Prostate gland (tissue), 2 donors: ENCODE measurements around the gene NME2. TPM values are rescaled to one million over a fixed set of nuclear protein-coding genes. Genes with fewer than 3 reads are reported as not detected.
A peak's percentile ranks its signal among the peaks of the same experiment; 100 is the strongest.
"Not testable (repeated sequence)": the region's sequence is repeated elsewhere in the genome, so short reads cannot be mapped to it uniquely, and the experiment has no call there.

Experiments
- DNase-seq: peaks from one replicate; pipeline ENCODE4 v3.0.0-alpha.2; 2019; ENCODE audit warnings: low spot score
- H3K27ac ChIP-seq, 2 donors: fragments of 200-600 bp; sonication (generic); 2 replicates each; pipeline ENCODE4 v1.5.1; 2017 to 2019
- H3K27me3 ChIP-seq: fragments of 200-600 bp; sonication (generic); replicated peaks from 2 replicates; pipeline ENCODE4 v1.5.1; 2019; ENCODE audit not compliant: insufficient read depth
- H3K36me3 ChIP-seq, 2 donors: fragments of 200-600 bp; sonication (generic); 1 replicate in 1 of 2; 2 replicates in 1 of 2; pipeline versions ENCODE4 v1.5.1 to v1.8.1; 2017 to 2019
- H3K4me1 ChIP-seq: fragments of 200-600 bp; sonication (generic); replicated peaks from 2 replicates; pipeline ENCODE4 v1.5.1; 2019
- H3K4me3 ChIP-seq, 2 donors: fragments of 200-600 bp; sonication (generic); 2 replicates each; pipeline ENCODE4 v1.5.1; 2017 to 2019
- H3K9me3 ChIP-seq: fragments of 200-600 bp; sonication (generic); 2 replicates; pipeline ENCODE4 v1.5.1; 2017
- POLR2A ChIP-seq: fragments of 450-650 bp; IDR thresholded peaks from one replicate; pipeline ENCODE4 v1.6.1; 2016; ENCODE audit warnings: antibody characterized with exemption, mild to moderate bottlenecking
- POLR2AphosphoS5 ChIP-seq: sonication (generic); formaldehyde crosslinking; IDR thresholded peaks from one replicate; pipeline ENCODE4 v1.6.1; 2017; ENCODE audit warnings: antibody characterized with exemption
- WGBS: methylation state at CpG from one replicate; pipeline ENCODE4 v1.1.5; 2018; 5-methylcytosine and 5-hydroxymethylcytosine counted together
- intact Hi-C: fragments of 100-400 bp; cut with DNase I; formaldehyde crosslinking; loops from one replicate; pipeline ENCODE4 v1.14.2; 2022
- total RNA-seq, 2 donors: library from RNA; depleted of rRNA; stranded (reverse); fragments of >200 nt; gene quantifications; one replicate each; pipeline ENCODE4 v1.1.0, GENCODE V29; 2016
- TF ChIP-seq, protein P1 (sequence below), 4 experiments: fragments of 200-600 bp in 2 of 4; fragments of 450-650 bp in 2 of 4; sonication (generic) in 2 of 4; IDR thresholded peaks; 1 replicate in 3 of 4; 2 replicates in 1 of 4; pipeline ENCODE4 v1.5.1; 2016 to 2019; ENCODE audit warnings: antibody characterized with exemption in 4 of 4, mild to moderate bottlenecking in 2 of 4, moderate library complexity in 2 of 4

The NME2 gene
- total RNA-seq, 2 donors from 2014 or later: 208 to 479 TPM

GRCh38 chr17:51120739-51121619 is 45.2 kb upstream of the NME2 start, which contains the start of gene SPAG9:
SPAG9 (minus strand) TSS chr17:51120868; CDS start chr17:51120656, 212 bp downstream.
- H3K4me3 ChIP-seq: peak within 1 kb of the TSS; percentile 93 to 100
- no peaks in the 10 kb centered on the region for H3K36me3 ChIP-seq
- H3K4me1 ChIP-seq: peaks cover 3% of the 10 kb centered on the region
- H3K9me3 ChIP-seq: no peaks in the 10 kb centered on the region
- TF ChIP-seq, protein P1, sequence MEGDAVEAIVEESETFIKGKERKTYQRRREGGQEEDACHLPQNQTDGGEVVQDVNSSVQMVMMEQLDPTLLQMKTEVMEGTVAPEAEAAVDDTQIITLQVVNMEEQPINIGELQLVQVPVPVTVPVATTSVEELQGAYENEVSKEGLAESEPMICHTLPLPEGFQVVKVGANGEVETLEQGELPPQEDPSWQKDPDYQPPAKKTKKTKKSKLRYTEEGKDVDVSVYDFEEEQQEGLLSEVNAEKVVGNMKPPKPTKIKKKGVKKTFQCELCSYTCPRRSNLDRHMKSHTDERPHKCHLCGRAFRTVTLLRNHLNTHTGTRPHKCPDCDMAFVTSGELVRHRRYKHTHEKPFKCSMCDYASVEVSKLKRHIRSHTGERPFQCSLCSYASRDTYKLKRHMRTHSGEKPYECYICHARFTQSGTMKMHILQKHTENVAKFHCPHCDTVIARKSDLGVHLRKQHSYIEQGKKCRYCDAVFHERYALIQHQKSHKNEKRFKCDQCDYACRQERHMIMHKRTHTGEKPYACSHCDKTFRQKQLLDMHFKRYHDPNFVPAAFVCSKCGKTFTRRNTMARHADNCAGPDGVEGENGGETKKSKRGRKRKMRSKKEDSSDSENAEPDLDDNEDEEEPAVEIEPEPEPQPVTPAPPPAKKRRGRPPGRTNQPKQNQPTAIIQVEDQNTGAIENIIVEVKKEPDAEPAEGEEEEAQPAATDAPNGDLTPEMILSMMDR (IDR thresholded peaks at IDR 0.05): peak in 1 of 4 experiments; percentile 23
- TF ChIP-seq POLR2AphosphoS5 (peak; percentile 91), POLR2A (peak; percentile 82)
- DNase-seq: peak; percentile 94
- WGBS: under 1% methylated on average over 43 of the region's 68 CpGs
- peak within 1 kb of the TSS; percentile 99 to 100 for H3K27ac ChIP-seq
- intact Hi-C loops: loop anchor here (2.0 kb wide), 1 partner anchor 32 kb away; the partner anchor contains the start of gene NME1
- H3K27me3 ChIP-seq: no peaks in the 10 kb centered on the region

DNA sequence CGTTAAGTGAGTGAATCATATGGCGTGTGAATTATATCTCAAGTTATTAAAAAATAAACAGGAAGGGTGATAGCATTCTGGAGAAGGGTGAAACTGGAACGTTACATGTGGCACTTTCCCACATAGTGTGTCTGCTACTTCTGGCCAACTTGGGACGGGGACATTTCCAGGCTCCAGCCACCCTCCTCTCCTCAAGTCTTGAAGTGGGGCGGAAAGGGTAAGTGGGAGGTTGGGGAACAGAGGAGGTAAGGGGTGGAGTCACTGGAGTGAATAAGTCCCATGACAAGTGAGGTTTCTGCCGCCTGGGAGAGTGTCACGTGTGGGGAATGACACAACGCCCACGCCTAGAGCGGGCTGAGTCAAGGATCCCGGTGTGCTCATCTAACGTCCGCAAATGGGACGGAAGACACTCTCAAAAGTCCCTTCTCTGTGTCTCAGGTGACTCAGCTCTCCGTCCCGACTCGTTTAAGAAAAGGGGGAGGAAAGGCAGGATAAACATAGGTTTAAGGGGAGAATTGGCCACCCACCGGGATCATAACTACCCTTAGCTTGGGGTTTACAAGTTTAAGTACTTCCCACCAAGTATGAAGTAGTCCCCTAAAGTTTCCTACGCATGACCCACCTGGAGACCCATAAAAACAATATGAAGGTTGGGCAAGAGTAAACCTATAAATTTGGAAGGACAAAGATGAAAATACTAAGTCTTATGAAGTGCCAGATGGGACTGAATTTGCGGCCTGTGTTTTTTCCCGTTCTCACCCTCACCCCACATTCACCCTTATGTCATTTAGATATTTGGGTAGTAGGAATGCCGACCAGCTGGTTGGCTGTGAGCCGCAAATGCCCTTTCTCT is 44.4 kb upstream of the NME2 start:
- Histone ChIP-seq H3K4me3 (peak overlapping the region; percentile 93 to 100), H3K9me3 (no peaks in the 10 kb centered on the region), H3K27me3 (no peaks in the 10 kb centered on the region), H3K36me3 (no peaks in the 10 kb centered on the region), H3K27ac (peak overlapping the region; percentile 99 to 100), H3K4me1 (peaks cover 3% of the 10 kb centered on the region)
- WGBS: 13% methylated on average over 23 of the region's 23 CpGs
- intact Hi-C loops: loop anchor here (2.0 kb wide), 1 partner anchor 31 kb away; the partner anchor contains the start of gene NME1
- DNase-seq: peak; percentile 95
- TF ChIP-seq, protein P1 (IDR thresholded peaks at IDR 0.05): no peak
- TF ChIP-seq POLR2AphosphoS5 (peak; percentile 98), POLR2A (peak; percentile 90)

GRCh38 chr17:51122473-51123115 is 43.6 kb upstream of the NME2 start:
- DNase-seq, H3K36me3 ChIP-seq, H3K9me3 ChIP-seq, H3K27me3 ChIP-seq, H3K4me3 ChIP-seq, H3K4me1 ChIP-seq, intact Hi-C loops: not testable (repeated sequence)
- 87% methylated on average over 10 of the region's 10 CpGs for WGBS
- peak overlapping the region; percentile 99 to 100 for H3K27ac ChIP-seq

DNA sequence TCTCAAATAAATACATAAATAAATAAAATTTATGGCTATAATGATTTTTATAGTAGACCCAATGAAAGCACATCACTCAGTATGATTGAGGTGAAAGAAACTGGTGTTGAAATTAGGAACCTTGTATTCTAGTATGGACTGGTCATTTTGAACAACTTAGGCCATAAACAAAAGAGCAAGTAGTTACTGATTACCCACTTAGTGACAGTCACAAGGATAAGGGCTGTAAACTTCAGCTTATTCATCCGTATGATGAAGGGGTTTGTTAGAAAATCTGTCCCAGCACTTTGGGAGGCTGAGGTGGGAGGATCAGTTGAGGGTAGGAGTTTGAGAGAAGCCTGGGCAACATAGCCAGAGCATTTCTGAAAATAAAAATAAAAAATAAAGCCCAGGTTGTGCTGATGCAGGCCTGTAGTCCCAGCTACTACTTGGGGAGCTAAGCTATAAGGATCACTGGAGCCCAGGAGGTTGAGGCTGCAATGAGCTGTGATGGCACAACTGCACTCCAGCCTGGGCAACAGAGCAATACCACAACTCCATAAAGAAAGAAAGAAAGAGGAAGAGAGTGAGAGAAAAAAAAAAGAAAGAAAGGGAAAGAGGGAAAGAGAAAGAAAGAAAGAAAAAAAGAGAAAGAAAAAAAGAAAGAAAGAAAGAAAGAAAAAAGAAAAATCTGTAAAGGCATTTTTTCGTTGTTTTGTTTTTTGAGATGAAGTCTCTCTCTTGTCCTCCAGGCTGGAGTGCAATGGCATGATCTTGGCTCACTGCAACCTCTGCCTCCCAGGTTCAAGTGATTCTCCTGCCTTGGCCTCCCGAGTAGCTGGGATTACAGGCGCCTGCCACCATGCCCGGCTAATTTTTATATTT is 41.3 kb upstream of the NME2 start:
- H3K4me3 ChIP-seq: no peak overlapping the region
- no peak overlapping the region for H3K27ac ChIP-seq
- no peaks in the 10 kb centered on the region for H3K27me3 ChIP-seq
- DNase-seq: no peak
- intact Hi-C loops: no loop called here
- no peaks in the 10 kb centered on the region for H3K4me1 ChIP-seq
- H3K36me3 ChIP-seq: no peaks in the 10 kb centered on the region
- 85% methylated on average over 5 of the region's 5 CpGs for WGBS
- no peaks in the 10 kb centered on the region for H3K9me3 ChIP-seq
- TF ChIP-seq POLR2A (no peak), POLR2AphosphoS5 (no peak)
- TF ChIP-seq, protein P1 (IDR thresholded peaks at IDR 0.05): no peak
